Left lung (tissue), 14 donors: ENCODE measurements around the gene ZBBX. TPM values are rescaled to one million over a fixed set of nuclear protein-coding genes. Genes with fewer than 3 reads are reported as not detected.
"Not testable (repeated sequence)": the region's sequence is repeated elsewhere in the genome, so short reads cannot be mapped to it uniquely, and the experiment has no call there.

Experiments
- ATAC-seq: fragments of 200-7000 bp; cut with Tn5 transposase; one replicate; pipeline ENCODE4 v1.9.1; 2020; ENCODE audit warnings: moderate library complexity
- DNase-seq, 4 donors: peaks; one replicate each; pipeline ENCODE4 v3.0.0-alpha.2; 2013 to 2020
- H3K27ac ChIP-seq, 2 donors: fragments of 200-600 bp; sonication (generic) in 1 of 2; one replicate each; pipeline versions ENCODE4 v1.5.0 to v1.8.0; 2020 to 2021
- H3K27me3 ChIP-seq, 2 donors: fragments of 200-600 bp; sonication (generic) in 1 of 2; one replicate each; pipeline versions ENCODE4 v1.5.0 to v1.8.0; 2020 to 2021
- H3K36me3 ChIP-seq, 2 donors: fragments of 200-600 bp; sonication (generic) in 1 of 2; one replicate each; pipeline versions ENCODE4 v1.5.0 to v1.8.0; 2020 to 2021
- H3K4me1 ChIP-seq, 2 donors: fragments of 200-600 bp; one replicate each; pipeline ENCODE4 v1.8.0; 2021
- H3K4me3 ChIP-seq, 2 donors: fragments of 200-600 bp; sonication (generic) in 1 of 2; one replicate each; pipeline versions ENCODE4 v1.5.0 to v1.8.0; 2020 to 2021; ENCODE audit warnings: mild to moderate bottlenecking in 1 of 2
- H3K9me3 ChIP-seq, 2 donors: fragments of 200-600 bp; sonication (generic) in 1 of 2; one replicate each; pipeline versions ENCODE4 v1.5.0 to v1.8.0; 2020 to 2021
- intact Hi-C, 2 donors: fragments of 100-400 bp; cut with DNase I; formaldehyde crosslinking; loops; one replicate each; pipeline versions ENCODE4 v1.11.2 to v1.14.2; 2022
- long read RNA-seq, 12 donors: library from polyadenylated mRNA in 2 of 12; unstranded in 2 of 12; transcript quantifications; one replicate each; pipeline ENCODE4 v2.0.0 and lab custom pipeline, GENCODE V29; 2019 to 2026
- polyA plus RNA-seq, 6 donors: library from polyadenylated mRNA; unstranded; fragments of 120-200 nt; gene quantifications; one replicate each; pipeline ENCODE4 v1.2.1, GENCODE V29; 2013; ENCODE audit not compliant: insufficient read length in 6 of 6
- total RNA-seq, 2 donors: library from RNA; stranded (reverse); fragmentation: NEBNext Ultra II Directional; extraction: Animal tissue kit (Norgen Biotek cat#: 25700); gene quantifications; one replicate each; pipeline ENCODE4 v1.2.1, GENCODE V29; 2021
- TF ChIP-seq, protein P1 (sequence below), 2 donors: fragments of 200-600 bp; sonication (generic) in 1 of 2; IDR thresholded peaks; one replicate each; pipeline versions ENCODE4 v1.5.0 to v1.8.0; 2021; ENCODE audit warnings: antibody characterized with exemption in 2 of 2
- donor health status: DM: no; HTN: yes; CAD: no.
- donor health status: DM: no; HTN: no; CAD: no.

ZBBX gene, protein sequence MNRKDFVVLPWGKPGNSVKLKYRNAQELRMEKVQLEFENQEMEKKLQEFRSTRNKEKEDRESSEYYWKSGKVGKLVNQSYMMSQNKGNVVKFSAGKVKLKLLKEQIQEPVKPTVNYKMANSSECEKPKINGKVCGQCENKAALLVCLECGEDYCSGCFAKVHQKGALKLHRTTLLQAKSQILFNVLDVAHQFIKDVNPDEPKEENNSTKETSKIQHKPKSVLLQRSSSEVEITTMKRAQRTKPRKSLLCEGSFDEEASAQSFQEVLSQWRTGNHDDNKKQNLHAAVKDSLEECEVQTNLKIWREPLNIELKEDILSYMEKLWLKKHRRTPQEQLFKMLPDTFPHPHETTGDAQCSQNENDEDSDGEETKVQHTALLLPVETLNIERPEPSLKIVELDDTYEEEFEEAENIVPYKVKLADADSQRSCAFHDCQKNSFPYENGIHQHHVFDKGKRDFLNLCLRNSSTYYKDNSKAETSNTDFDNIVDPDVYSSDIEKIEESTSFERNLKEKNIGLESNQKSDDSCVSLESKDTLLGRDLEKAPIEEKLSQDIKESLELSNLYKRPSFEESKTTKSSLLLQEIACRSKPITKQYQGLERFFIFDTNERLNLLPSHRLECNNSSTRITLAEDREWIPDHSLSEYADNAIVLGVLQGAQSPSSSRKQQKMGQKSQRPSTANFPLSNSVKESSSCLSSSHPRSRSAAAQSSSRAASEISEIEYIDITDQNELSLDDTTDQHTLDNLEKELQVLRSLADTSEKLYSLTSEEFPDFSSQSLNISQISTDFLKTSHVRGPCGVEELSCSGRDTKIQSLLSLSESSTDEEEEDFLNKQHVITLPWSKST
- 1 to 10 TPM in 1 of 2 donors, not detected in 1; 6.7 TPM for total RNA-seq
- polyA plus RNA-seq, result 1 to 10 TPM; 1.5 to 9.8 (median 8.4) TPM
- long read RNA-seq, donor 1, partial matches to known transcripts, result 0 of 1 reads
- long read RNA-seq, donor 1, other reads (novel, unspliced or antisense), result 0 of 1 reads
- long read RNA-seq, donor 2, result 0 reads
- long read RNA-seq, donor 3, result 0 reads
- long read RNA-seq, donor 4, result 0 reads
- long read RNA-seq, donor 5, partial matches to known transcripts, result 0 of 1 reads
- long read RNA-seq, donor 5, other reads (novel, unspliced or antisense), result 0 of 1 reads
- long read RNA-seq, donor 6, result 0 reads
- long read RNA-seq, donor 7, result 0 reads
- long read RNA-seq, donor 8, result 0 reads
- long read RNA-seq, donor 9, result 0 reads
- long read RNA-seq, donor 10, partial matches to known transcripts, result 1 of 1 reads
- long read RNA-seq, donor 10, other reads (novel, unspliced or antisense), result 0 of 1 reads
- long read RNA-seq, donor 11, partial matches to known transcripts, result 0 of 1 reads
- long read RNA-seq, donor 11, other reads (novel, unspliced or antisense), result 0 of 1 reads
- long read RNA-seq, donor 12, result 0 reads

GRCh38 chr3:167380004-167380689, at the start of gene ZBBX:
TSS of gene ZBBX (minus strand) at chr3:167380297. CDS start at chr3:167372901, 7,396 bp downstream.
- intact Hi-C loops, result no loop called here
- H3K27ac ChIP-seq, result no peak within 1 kb of the TSS
- TF ChIP-seq, protein P1, sequence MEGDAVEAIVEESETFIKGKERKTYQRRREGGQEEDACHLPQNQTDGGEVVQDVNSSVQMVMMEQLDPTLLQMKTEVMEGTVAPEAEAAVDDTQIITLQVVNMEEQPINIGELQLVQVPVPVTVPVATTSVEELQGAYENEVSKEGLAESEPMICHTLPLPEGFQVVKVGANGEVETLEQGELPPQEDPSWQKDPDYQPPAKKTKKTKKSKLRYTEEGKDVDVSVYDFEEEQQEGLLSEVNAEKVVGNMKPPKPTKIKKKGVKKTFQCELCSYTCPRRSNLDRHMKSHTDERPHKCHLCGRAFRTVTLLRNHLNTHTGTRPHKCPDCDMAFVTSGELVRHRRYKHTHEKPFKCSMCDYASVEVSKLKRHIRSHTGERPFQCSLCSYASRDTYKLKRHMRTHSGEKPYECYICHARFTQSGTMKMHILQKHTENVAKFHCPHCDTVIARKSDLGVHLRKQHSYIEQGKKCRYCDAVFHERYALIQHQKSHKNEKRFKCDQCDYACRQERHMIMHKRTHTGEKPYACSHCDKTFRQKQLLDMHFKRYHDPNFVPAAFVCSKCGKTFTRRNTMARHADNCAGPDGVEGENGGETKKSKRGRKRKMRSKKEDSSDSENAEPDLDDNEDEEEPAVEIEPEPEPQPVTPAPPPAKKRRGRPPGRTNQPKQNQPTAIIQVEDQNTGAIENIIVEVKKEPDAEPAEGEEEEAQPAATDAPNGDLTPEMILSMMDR (IDR thresholded peaks at IDR 0.05), result peak; percentile 82
- H3K36me3 ChIP-seq, result no peaks in the 10 kb centered on the region
- H3K4me1 ChIP-seq, result peaks cover 3 to 7% of the 10 kb centered on the region in 2 donors
- peak; percentile 100 for ATAC-seq
- no peaks in the 10 kb centered on the region for H3K9me3 ChIP-seq
- DNase-seq, result peak; percentile 77 to 89 (median 84)
- H3K4me3 ChIP-seq, result peak within 1 kb of the TSS; percentile 29 to 30
- peaks cover 3 to 7% of the 10 kb centered on the region in 2 donors for H3K27me3 ChIP-seq

DNA sequence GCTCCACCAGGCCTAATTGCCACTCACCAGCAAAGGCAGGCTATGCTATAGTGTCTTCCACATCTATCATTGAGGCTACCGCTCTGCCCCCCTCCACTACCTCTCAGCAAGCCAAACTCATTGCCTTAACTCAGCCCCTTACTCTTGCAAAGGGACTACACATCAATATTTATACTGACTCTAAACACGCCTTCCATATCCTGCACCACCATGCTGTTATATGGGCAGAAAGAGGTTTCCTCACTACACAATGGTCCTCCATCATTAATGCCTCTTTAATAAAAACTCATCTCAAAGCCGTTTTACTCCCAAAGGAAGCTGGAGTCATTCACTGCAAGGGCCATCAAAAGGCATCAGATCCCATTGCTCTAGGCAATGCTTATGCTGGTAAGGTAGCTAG, 46.9 kb upstream of the ZBBX start:
- H3K36me3 ChIP-seq, H3K27me3 ChIP-seq, H3K4me3 ChIP-seq, H3K27ac ChIP-seq, ATAC-seq, H3K4me1 ChIP-seq, DNase-seq, intact Hi-C loops: not testable (repeated sequence)
- H3K9me3 ChIP-seq, result peaks cover 0 to 28% of the 10 kb centered on the region in 2 donors

DNA sequence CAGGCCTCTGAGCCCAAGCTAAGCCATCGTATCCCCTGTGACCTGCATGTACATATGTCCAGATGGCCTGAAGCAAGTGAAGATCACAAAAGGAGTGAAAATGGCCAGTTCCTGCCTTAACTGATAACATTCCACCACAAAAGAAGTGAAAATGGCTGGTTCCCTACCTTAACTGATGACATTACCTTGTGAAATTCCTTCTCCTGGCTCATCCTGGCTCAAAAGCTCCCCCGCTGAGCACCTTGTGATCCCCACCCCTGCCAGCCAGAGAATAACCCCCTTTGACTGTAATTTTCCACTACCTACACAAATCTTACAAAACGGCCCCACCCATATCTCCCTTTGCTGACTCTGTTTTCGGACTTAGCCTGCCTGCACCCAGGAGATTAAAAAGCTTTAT, 42.3 kb upstream of the ZBBX start:
- H3K27me3 ChIP-seq, ATAC-seq, H3K36me3 ChIP-seq, H3K4me1 ChIP-seq, intact Hi-C loops, DNase-seq, H3K27ac ChIP-seq, H3K4me3 ChIP-seq: not testable (repeated sequence)
- H3K9me3 ChIP-seq, result peaks cover 0 to 17% of the 10 kb centered on the region in 2 donors

- Histone ChIP-seq H3K36me3 (no peaks in the 10 kb centered on the region), H3K9me3 (no peaks in the 10 kb centered on the region), H3K27me3 (no peaks in the 10 kb centered on the region), H3K27ac (no peak overlapping the region), H3K4me1 (no peaks in the 10 kb centered on the region), H3K4me3 (no peak overlapping the region)
- ATAC-seq, result no peak
- TF ChIP-seq, protein P1 (IDR thresholded peaks at IDR 0.05), result no peak
- intact Hi-C loops, result no loop called here
- DNase-seq, result peak in 2 of 4 donors; percentile 46 to 66
Observed at GRCh38 chr3:167409611-167410010, 29.5 kb upstream of the ZBBX start.

GRCh38 chr3:167406876-167407492, 26.9 kb upstream of the ZBBX start:
- peak in 3 of 4 donors; percentile 42 to 73 (median 50) for DNase-seq
- Histone ChIP-seq H3K36me3 (no peaks in the 10 kb centered on the region), H3K27me3 (no peaks in the 10 kb centered on the region), H3K9me3 (no peaks in the 10 kb centered on the region), H3K4me1 (no peaks in the 10 kb centered on the region), H3K4me3 (no peak overlapping the region), H3K27ac (no peak overlapping the region)
- intact Hi-C loops, result no loop called here
- peak; percentile 100 for ATAC-seq
- TF ChIP-seq, protein P1 (IDR thresholded peaks at IDR 0.05), result peak in 1 of 2 donors; percentile 31
